ENCODE data around the gene SLC15A4.
"Not testable (repeated sequence)": the region's sequence is repeated elsewhere in the genome, so short reads cannot be mapped to it uniquely, and the experiment has no call there.

The SLC15A4 gene

GRCh38 chr12:128843538-128843937 is 19.8 kb upstream of the SLC15A4 start:
- TF ChIP-seq CTCF (IDR thresholded peaks at IDR 0.05; ENCODE audit: low read depth, low read length), result no peak
- H3K4me3 ChIP-seq (ENCODE audit: low read depth, low read length), result no peak overlapping the region

GRCh38 chr12:128842579-128842978 is 18.8 kb upstream of the SLC15A4 start:
- no peak for TF ChIP-seq CTCF (IDR thresholded peaks at IDR 0.05; ENCODE audit: low read depth, low read length)
- no peak overlapping the region for H3K4me3 ChIP-seq (ENCODE audit: low read depth, low read length)

GRCh38 chr12:128840862-128841468 is 17.2 kb upstream of the SLC15A4 start:
- no peak overlapping the region for H3K4me3 ChIP-seq (ENCODE audit: low read depth, low read length)
- TF ChIP-seq CTCF (IDR thresholded peaks at IDR 0.05; ENCODE audit: low read depth, low read length), result no peak

- H3K4me3 ChIP-seq (ENCODE audit: low read depth, low read length), result not testable (repeated sequence)
Measured at GRCh38 chr12:128839885-128840284, 16.1 kb upstream of the SLC15A4 start.

- TF ChIP-seq CTCF (IDR thresholded peaks at IDR 0.05; ENCODE audit: low read depth, low read length), result no peak
- H3K4me3 ChIP-seq (ENCODE audit: low read depth, low read length), result no peak overlapping the region
Measured at GRCh38 chr12:128833418-128833817, 9.7 kb upstream of the SLC15A4 start.

GRCh38 chr12:128830505-128830893 is 6.7 kb upstream of the SLC15A4 start:
- no peak overlapping the region for H3K4me3 ChIP-seq (ENCODE audit: low read depth, low read length)
- no peak for TF ChIP-seq CTCF (IDR thresholded peaks at IDR 0.05; ENCODE audit: low read depth, low read length)

GRCh38 chr12:128829861-128830504 is 6.2 kb upstream of the SLC15A4 start:
- TF ChIP-seq CTCF (IDR thresholded peaks at IDR 0.05; ENCODE audit: low read depth, low read length), result no peak
- H3K4me3 ChIP-seq (ENCODE audit: low read depth, low read length), result no peak overlapping the region

- TF ChIP-seq CTCF (IDR thresholded peaks at IDR 0.05; ENCODE audit: low read depth, low read length), result no peak
- no peak overlapping the region for H3K4me3 ChIP-seq (ENCODE audit: low read depth, low read length)
Measured at GRCh38 chr12:128827724-128828123, 4.0 kb upstream of the SLC15A4 start.

Data from WI38 (cell line).